Measurements from ENCODE around the gene C12orf75. TPM values are rescaled to one million over a fixed set of nuclear protein-coding genes. Genes with fewer than 3 reads are reported as not detected.

The C12orf75 gene
- polyA plus RNA-seq, 2 donors, result 7.9 to 15.3 TPM

- no peak overlapping the region for H3K4me3 ChIP-seq (ENCODE audit: low read depth in 1 of 2, low read length in 2 of 2)
- 91% methylated on average over 7 of the region's 7 CpGs for WGBS, 2 donors
- no peaks in the 10 kb centered on the region for H3K9me3 ChIP-seq (ENCODE audit: control insufficient read depth in 2 of 2, insufficient read depth in 1 of 2, low read depth in 1 of 2, low read length in 1 of 2)
- no peaks in the 10 kb centered on the region for H3K4me1 ChIP-seq (ENCODE audit: control insufficient read depth in 2 of 2, insufficient read depth in 2 of 2, low read length in 1 of 2)
- no peaks in the 10 kb centered on the region for H3K27me3 ChIP-seq (ENCODE audit: control insufficient read depth in 1 of 2, insufficient read depth in 2 of 2, low read length in 2 of 2)
- no peak overlapping the region for H3K27ac ChIP-seq (ENCODE audit: low read depth in 2 of 2, low read length in 1 of 2)
- H3K36me3 ChIP-seq (ENCODE audit: control insufficient read depth in 2 of 2, insufficient read depth in 2 of 2, low read length in 1 of 2), result no peaks in the 10 kb centered on the region
Measured at GRCh38 chr12:105413911-105414487, 83.5 kb downstream of the C12orf75 start.

GRCh38 chr12:105417732-105418131, 87.2 kb downstream of the C12orf75 start:
- Histone ChIP-seq H3K27me3 (ENCODE audit: control insufficient read depth in 1 of 2, insufficient read depth in 2 of 2, low read length in 2 of 2) (no peaks in the 10 kb centered on the region), H3K36me3 (ENCODE audit: control insufficient read depth in 2 of 2, insufficient read depth in 2 of 2, low read length in 1 of 2) (no peaks in the 10 kb centered on the region), H3K4me3 (ENCODE audit: low read depth in 1 of 2, low read length in 2 of 2) (no peak overlapping the region), H3K9me3 (ENCODE audit: control insufficient read depth in 2 of 2, insufficient read depth in 1 of 2, low read depth in 1 of 2, low read length in 1 of 2) (no peaks in the 10 kb centered on the region), H3K4me1 (ENCODE audit: control insufficient read depth in 2 of 2, insufficient read depth in 2 of 2, low read length in 1 of 2) (no peaks in the 10 kb centered on the region), H3K27ac (ENCODE audit: low read depth in 2 of 2, low read length in 1 of 2) (no peak overlapping the region)
- WGBS, 2 donors, result 38 to 67% methylated on average over 4 of the region's 4 CpGs

GRCh38 chr12:105418229-105418628, 87.7 kb downstream of the C12orf75 start:
- H3K27me3 ChIP-seq (ENCODE audit: control insufficient read depth in 1 of 2, insufficient read depth in 2 of 2, low read length in 2 of 2), result no peaks in the 10 kb centered on the region
- 60 to 68% methylated on average over 5 of the region's 5 CpGs for WGBS, 2 donors
- H3K9me3 ChIP-seq (ENCODE audit: control insufficient read depth in 2 of 2, insufficient read depth in 1 of 2, low read depth in 1 of 2, low read length in 1 of 2), result no peaks in the 10 kb centered on the region
- H3K4me3 ChIP-seq (ENCODE audit: low read depth in 1 of 2, low read length in 2 of 2), result no peak overlapping the region
- no peak overlapping the region for H3K27ac ChIP-seq (ENCODE audit: low read depth in 2 of 2, low read length in 1 of 2)
- H3K36me3 ChIP-seq (ENCODE audit: control insufficient read depth in 2 of 2, insufficient read depth in 2 of 2, low read length in 1 of 2), result no peaks in the 10 kb centered on the region
- no peaks in the 10 kb centered on the region for H3K4me1 ChIP-seq (ENCODE audit: control insufficient read depth in 2 of 2, insufficient read depth in 2 of 2, low read length in 1 of 2)

- Histone ChIP-seq H3K27ac (ENCODE audit: low read depth in 2 of 2, low read length in 1 of 2) (no peak overlapping the region), H3K4me1 (ENCODE audit: control insufficient read depth in 2 of 2, insufficient read depth in 2 of 2, low read length in 1 of 2) (no peaks in the 10 kb centered on the region), H3K4me3 (ENCODE audit: low read depth in 1 of 2, low read length in 2 of 2) (no peak overlapping the region), H3K27me3 (ENCODE audit: control insufficient read depth in 1 of 2, insufficient read depth in 2 of 2, low read length in 2 of 2) (no peaks in the 10 kb centered on the region), H3K9me3 (ENCODE audit: control insufficient read depth in 2 of 2, insufficient read depth in 1 of 2, low read depth in 1 of 2, low read length in 1 of 2) (no peaks in the 10 kb centered on the region), H3K36me3 (ENCODE audit: control insufficient read depth in 2 of 2, insufficient read depth in 2 of 2, low read length in 1 of 2) (no peaks in the 10 kb centered on the region)
- 78 to 79% methylated on average over 7 of the region's 7 CpGs for WGBS, 2 donors
Measured at GRCh38 chr12:105418821-105419291, 88.4 kb downstream of the C12orf75 start.

- no peaks in the 10 kb centered on the region for H3K9me3 ChIP-seq (ENCODE audit: control insufficient read depth in 2 of 2, insufficient read depth in 1 of 2, low read depth in 1 of 2, low read length in 1 of 2)
- 88 to 94% methylated on average over 3 of the region's 3 CpGs for WGBS, 2 donors
- no peaks in the 10 kb centered on the region for H3K36me3 ChIP-seq (ENCODE audit: control insufficient read depth in 2 of 2, insufficient read depth in 2 of 2, low read length in 1 of 2)
Measured at GRCh38 chr12:105419606-105420005, 89.1 kb downstream of the C12orf75 start.

GRCh38 chr12:105420046-105420445, 89.6 kb downstream of the C12orf75 start:
- Histone ChIP-seq H3K4me3 (ENCODE audit: low read depth in 1 of 2, low read length in 2 of 2) (no peak overlapping the region), H3K9me3 (ENCODE audit: control insufficient read depth in 2 of 2, insufficient read depth in 1 of 2, low read depth in 1 of 2, low read length in 1 of 2) (no peaks in the 10 kb centered on the region), H3K27me3 (ENCODE audit: control insufficient read depth in 1 of 2, insufficient read depth in 2 of 2, low read length in 2 of 2) (no peaks in the 10 kb centered on the region), H3K27ac (ENCODE audit: low read depth in 2 of 2, low read length in 1 of 2) (no peak overlapping the region), H3K36me3 (ENCODE audit: control insufficient read depth in 2 of 2, insufficient read depth in 2 of 2, low read length in 1 of 2) (no peaks in the 10 kb centered on the region), H3K4me1 (ENCODE audit: control insufficient read depth in 2 of 2, insufficient read depth in 2 of 2, low read length in 1 of 2) (no peaks in the 10 kb centered on the region)
- 81 to 86% methylated on average over 5 of the region's 5 CpGs for WGBS, 2 donors

More at GRCh38 chr12:105419606-105420005, 89.1 kb downstream of the C12orf75 start:
- Histone ChIP-seq H3K27ac (ENCODE audit: low read depth in 2 of 2, low read length in 1 of 2) (no peak overlapping the region), H3K4me3 (ENCODE audit: low read depth in 1 of 2, low read length in 2 of 2) (no peak overlapping the region), H3K27me3 (ENCODE audit: control insufficient read depth in 1 of 2, insufficient read depth in 2 of 2, low read length in 2 of 2) (no peaks in the 10 kb centered on the region), H3K4me1 (ENCODE audit: control insufficient read depth in 2 of 2, insufficient read depth in 2 of 2, low read length in 1 of 2) (no peaks in the 10 kb centered on the region)

GRCh38 chr12:105420659-105421240, 90.3 kb downstream of the C12orf75 start:
- Histone ChIP-seq H3K9me3 (ENCODE audit: control insufficient read depth in 2 of 2, insufficient read depth in 1 of 2, low read depth in 1 of 2, low read length in 1 of 2) (no peaks in the 10 kb centered on the region), H3K27me3 (ENCODE audit: control insufficient read depth in 1 of 2, insufficient read depth in 2 of 2, low read length in 2 of 2) (no peaks in the 10 kb centered on the region), H3K4me1 (ENCODE audit: control insufficient read depth in 2 of 2, insufficient read depth in 2 of 2, low read length in 1 of 2) (no peaks in the 10 kb centered on the region), H3K27ac (ENCODE audit: low read depth in 2 of 2, low read length in 1 of 2) (no peak overlapping the region), H3K36me3 (ENCODE audit: control insufficient read depth in 2 of 2, insufficient read depth in 2 of 2, low read length in 1 of 2) (no peaks in the 10 kb centered on the region), H3K4me3 (ENCODE audit: low read depth in 1 of 2, low read length in 2 of 2) (no peak overlapping the region)

Other genes with a start within 250 kb of the C12orf75 start
- gene ALDH1L2, start 246.2 kb upstream of the C12orf75 start, polyA plus RNA-seq, result under 1 TPM; 0.10 to 0.35 TPM
- 10 to 100 TPM in 1 of 2 donors, 1 to 10 TPM in 1; 8.6 to 11.6 TPM for gene WASHC4, start 223.0 kb upstream of the C12orf75 start, polyA plus RNA-seq
- gene APPL2, start 94.5 kb upstream of the C12orf75 start, polyA plus RNA-seq, result 10 to 100 TPM; 15.0 to 16.3 TPM